Breast epithelium (tissue), 3 donors: Measurements from ENCODE around the gene GRPEL1.

Source experiments
- POLR2A ChIP-seq: fragments of 450-650 bp; IDR thresholded peaks from one replicate; pipeline ENCODE4 v1.6.1; 2016; ENCODE audit warnings: antibody characterized with exemption, mild to moderate bottlenecking, moderate library complexity
- POLR2AphosphoS5 ChIP-seq, 3 donors: sonication (generic); formaldehyde crosslinking; IDR thresholded peaks; one replicate each; pipeline ENCODE4 v1.6.1; 2017; ENCODE audit warnings: antibody characterized with exemption in 3 of 3
- TF ChIP-seq, protein P1 (sequence below), 3 donors: fragments of 450-650 bp; IDR thresholded peaks; one replicate each; pipeline ENCODE4 v1.5.1; 2016 to 2017; ENCODE audit warnings: antibody characterized with exemption in 3 of 3, mild to moderate bottlenecking in 3 of 3, moderate library complexity in 3 of 3

DNA sequence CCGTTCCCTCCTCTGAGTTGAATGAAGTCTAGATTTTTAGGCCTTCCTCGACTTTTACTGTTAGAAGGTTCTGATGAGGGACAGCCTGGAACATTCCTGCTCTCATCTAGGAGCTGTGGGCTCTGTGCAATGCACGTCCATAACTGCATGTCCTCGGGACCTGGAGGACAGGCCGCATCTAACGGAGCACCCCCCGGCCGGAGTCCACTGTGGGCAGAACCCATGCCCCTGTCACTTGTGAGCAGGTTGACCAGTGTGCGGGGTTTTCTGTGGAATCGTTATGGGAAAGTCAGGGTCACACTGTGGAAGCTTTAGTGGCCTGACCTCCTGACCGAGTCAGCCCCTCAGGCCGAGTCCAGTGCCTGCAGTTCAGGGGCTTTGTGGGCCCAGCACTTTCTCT is 44.0 kb downstream of the GRPEL1 start:
- TF ChIP-seq POLR2A (no peak), POLR2AphosphoS5 (IDR thresholded peaks at IDR 0.05) (no peak)
- TF ChIP-seq, protein P1, sequence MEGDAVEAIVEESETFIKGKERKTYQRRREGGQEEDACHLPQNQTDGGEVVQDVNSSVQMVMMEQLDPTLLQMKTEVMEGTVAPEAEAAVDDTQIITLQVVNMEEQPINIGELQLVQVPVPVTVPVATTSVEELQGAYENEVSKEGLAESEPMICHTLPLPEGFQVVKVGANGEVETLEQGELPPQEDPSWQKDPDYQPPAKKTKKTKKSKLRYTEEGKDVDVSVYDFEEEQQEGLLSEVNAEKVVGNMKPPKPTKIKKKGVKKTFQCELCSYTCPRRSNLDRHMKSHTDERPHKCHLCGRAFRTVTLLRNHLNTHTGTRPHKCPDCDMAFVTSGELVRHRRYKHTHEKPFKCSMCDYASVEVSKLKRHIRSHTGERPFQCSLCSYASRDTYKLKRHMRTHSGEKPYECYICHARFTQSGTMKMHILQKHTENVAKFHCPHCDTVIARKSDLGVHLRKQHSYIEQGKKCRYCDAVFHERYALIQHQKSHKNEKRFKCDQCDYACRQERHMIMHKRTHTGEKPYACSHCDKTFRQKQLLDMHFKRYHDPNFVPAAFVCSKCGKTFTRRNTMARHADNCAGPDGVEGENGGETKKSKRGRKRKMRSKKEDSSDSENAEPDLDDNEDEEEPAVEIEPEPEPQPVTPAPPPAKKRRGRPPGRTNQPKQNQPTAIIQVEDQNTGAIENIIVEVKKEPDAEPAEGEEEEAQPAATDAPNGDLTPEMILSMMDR (IDR thresholded peaks at IDR 0.05): no peak
